Spleen (tissue), 7 donors: ENCODE data around the gene ERBB4.

Source experiments
- POLR2A ChIP-seq, 3 donors: fragments of 450-650 bp; IDR thresholded peaks; one replicate each; pipeline ENCODE4 v1.5.1; 2017; ENCODE audit warnings: antibody characterized with exemption in 3 of 3, mild to moderate bottlenecking in 1 of 3
- POLR2AphosphoS5 ChIP-seq, 3 donors: sonication (generic); formaldehyde crosslinking; IDR thresholded peaks; one replicate each; pipeline ENCODE4 v1.5.1; 2017; ENCODE audit warnings: antibody characterized with exemption in 3 of 3
- TF ChIP-seq, protein P1 (sequence below), 11 experiments: fragments of 200-600 bp in 7 of 11; fragments of 450-650 bp in 4 of 11; sonication (generic) in 4 of 11; IDR thresholded peaks in 8 of 11; conservative IDR thresholded peaks in 3 of 11; 1 replicate in 7 of 11; 2 replicates in 4 of 11; pipeline versions ENCODE4 v1.4.0 to v1.8.0; 2016 to 2021; ENCODE audit warnings: antibody characterized with exemption in 11 of 11, inconsistent platforms in 4 of 11, mild to moderate bottlenecking in 1 of 11
- donor health status: DM: no; HTN: no; CAD: no; lungs with moderate emphysema.
- donor health status: DM: no; HTN: no; CAD: no.
- donor health status: DM: no; HTN: no; CAD: no.

DNA sequence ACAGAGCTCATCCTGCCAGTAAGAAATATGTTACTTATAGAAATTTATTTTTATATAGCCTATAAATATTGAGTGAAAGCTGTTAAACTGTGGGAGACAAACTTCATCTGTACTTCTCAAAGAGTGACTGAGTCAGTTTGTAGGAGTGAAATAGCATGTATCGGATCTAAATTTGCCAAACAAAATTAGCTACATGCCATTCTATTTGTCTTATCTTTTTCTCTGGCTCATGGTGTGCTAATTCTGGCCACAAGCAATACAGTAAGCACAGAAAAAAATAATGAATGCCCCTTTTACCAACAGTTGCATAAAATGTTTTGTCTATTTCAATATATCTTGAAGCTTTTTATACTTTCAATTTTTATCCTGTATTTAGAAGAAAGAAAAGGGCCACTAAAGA is 12.5 kb downstream of the ERBB4 start:
- TF ChIP-seq, protein P1, sequence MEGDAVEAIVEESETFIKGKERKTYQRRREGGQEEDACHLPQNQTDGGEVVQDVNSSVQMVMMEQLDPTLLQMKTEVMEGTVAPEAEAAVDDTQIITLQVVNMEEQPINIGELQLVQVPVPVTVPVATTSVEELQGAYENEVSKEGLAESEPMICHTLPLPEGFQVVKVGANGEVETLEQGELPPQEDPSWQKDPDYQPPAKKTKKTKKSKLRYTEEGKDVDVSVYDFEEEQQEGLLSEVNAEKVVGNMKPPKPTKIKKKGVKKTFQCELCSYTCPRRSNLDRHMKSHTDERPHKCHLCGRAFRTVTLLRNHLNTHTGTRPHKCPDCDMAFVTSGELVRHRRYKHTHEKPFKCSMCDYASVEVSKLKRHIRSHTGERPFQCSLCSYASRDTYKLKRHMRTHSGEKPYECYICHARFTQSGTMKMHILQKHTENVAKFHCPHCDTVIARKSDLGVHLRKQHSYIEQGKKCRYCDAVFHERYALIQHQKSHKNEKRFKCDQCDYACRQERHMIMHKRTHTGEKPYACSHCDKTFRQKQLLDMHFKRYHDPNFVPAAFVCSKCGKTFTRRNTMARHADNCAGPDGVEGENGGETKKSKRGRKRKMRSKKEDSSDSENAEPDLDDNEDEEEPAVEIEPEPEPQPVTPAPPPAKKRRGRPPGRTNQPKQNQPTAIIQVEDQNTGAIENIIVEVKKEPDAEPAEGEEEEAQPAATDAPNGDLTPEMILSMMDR (IDR thresholded peaks at IDR 0.05 in 8 of 11, conservative IDR thresholded peaks at IDR 0.05 in 3 of 11) = no peak
- no peak for TF ChIP-seq POLR2A (IDR thresholded peaks at IDR 0.05)
- TF ChIP-seq POLR2AphosphoS5 (IDR thresholded peaks at IDR 0.05) = no peak
